Urinary bladder (tissue), 4 donors: Measurements from ENCODE around the gene GPR152. TPM values are rescaled to one million over a fixed set of nuclear protein-coding genes. Genes with fewer than 3 reads are reported as not detected.
"Not testable (repeated sequence)": the region's sequence is repeated elsewhere in the genome, so short reads cannot be mapped to it uniquely, and the experiment has no call there.

Source experiments
- DNase-seq: peaks from one replicate; pipeline ENCODE4 v3.0.0-alpha.2; 2015; ENCODE audit errors: extremely low spot score
- H3K27ac ChIP-seq: one replicate; pipeline ENCODE4 v1.5.1; 2013; ENCODE audit warnings: low read depth, mild to moderate bottlenecking, moderate library complexity
- H3K36me3 ChIP-seq: one replicate; pipeline ENCODE4 v1.6.1; 2013; ENCODE audit warnings: mild to moderate bottlenecking, moderate library complexity; ENCODE audit not compliant: insufficient read depth
- H3K4me1 ChIP-seq: one replicate; pipeline ENCODE4 v1.6.1; 2013; ENCODE audit warnings: mild to moderate bottlenecking, moderate library complexity; ENCODE audit not compliant: insufficient read depth
- H3K4me3 ChIP-seq: one replicate; pipeline ENCODE4 v1.5.1; 2013; ENCODE audit warnings: low read depth, low read length
- WGBS: extraction: QIAGEN DNeasy Blood & Tissue Kit; methylation state at CpG from one replicate; pipeline ENCODE4 v1.1.7; 2013; 5-methylcytosine and 5-hydroxymethylcytosine counted together
- polyA plus RNA-seq: library from polyadenylated mRNA; stranded (reverse); fragments of 200-250 nt; gene quantifications from one replicate; pipeline ENCODE4 v1.2.3, GENCODE V29; 2013
- small RNA-seq: library from RNA; depleted of rRNA; stranded (forward); fragments of <200 nt; gene quantifications from one replicate; pipeline ENCODE3, GENCODE V24; 2014
- total RNA-seq: library from RNA; depleted of rRNA; stranded (reverse); fragments of >200 nt; gene quantifications from one replicate; pipeline ENCODE4 v1.2.3, GENCODE V29; 2014
- donor health status: healthy with polysubstance abuse.
- donor health status: healthy.

The GPR152 gene
- total and polyA plus RNA-seq, 2 donors = not detected

DNA sequence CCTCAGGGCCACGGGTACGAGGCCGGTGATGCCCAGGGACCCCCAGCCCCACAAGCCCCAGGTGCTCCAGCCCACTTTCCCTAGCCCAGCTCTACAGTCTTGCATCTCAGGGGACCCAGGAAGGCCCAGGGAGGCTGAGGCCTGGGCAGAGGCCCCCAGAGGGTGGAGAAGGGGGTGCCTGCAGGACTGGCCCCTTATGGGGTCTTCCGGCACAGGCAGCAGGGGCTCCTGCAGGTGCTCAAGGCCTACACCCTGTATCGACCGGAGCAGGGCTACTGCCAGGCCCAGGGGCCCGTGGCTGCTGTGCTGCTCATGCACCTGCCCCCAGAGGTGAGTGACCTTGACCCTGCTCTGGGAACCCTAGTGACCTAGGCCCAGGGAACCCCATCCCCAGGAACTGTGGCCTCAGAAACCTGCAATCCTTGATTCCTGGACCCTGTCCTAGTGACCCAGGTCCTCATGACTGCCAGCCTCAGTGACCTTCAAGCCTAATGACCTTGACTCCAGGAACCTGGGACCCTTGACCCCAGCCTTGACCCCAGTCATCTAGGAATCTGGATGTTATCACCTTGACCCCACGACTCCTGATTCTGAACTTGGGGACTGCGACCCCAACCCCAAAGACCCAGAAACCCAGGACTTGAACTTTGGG lies 46.7 kb downstream of the GPR152 start:
- Histone ChIP-seq H3K4me3 (no peak overlapping the region), H3K36me3 (no peaks in the 10 kb centered on the region), H3K27ac (no peak overlapping the region), H3K4me1 (no peaks in the 10 kb centered on the region)
- DNase-seq = no peak
- WGBS = 80% methylated on average over 9 of the region's 9 CpGs

DNA sequence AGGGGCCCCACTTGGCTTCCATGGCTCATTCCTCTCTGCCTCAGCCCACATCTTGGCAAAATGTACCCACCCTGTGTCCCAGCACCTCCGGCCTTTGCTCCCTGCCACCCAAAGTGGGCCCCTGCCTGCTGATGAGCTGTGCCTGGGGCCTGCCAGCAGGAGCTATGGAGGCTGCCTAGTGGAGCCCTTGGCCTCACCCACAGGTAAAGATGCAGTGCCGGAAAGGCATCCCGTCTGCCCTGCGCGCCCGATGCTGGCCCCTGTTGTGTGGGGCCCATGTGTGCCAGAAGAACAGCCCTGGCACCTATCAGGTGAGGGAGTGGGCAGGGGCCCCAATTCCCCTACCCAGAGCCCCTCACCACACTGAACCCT lies 47.3 kb downstream of the GPR152 start:
- Histone ChIP-seq H3K27ac (no peak overlapping the region), H3K4me1 (no peaks in the 10 kb centered on the region), H3K4me3 (peak overlapping the region; percentile 6), H3K36me3 (peaks cover 2% of the 10 kb centered on the region)
- no peak for DNase-seq
- WGBS = 88% methylated on average over 6 of the region's 6 CpGs

DNA sequence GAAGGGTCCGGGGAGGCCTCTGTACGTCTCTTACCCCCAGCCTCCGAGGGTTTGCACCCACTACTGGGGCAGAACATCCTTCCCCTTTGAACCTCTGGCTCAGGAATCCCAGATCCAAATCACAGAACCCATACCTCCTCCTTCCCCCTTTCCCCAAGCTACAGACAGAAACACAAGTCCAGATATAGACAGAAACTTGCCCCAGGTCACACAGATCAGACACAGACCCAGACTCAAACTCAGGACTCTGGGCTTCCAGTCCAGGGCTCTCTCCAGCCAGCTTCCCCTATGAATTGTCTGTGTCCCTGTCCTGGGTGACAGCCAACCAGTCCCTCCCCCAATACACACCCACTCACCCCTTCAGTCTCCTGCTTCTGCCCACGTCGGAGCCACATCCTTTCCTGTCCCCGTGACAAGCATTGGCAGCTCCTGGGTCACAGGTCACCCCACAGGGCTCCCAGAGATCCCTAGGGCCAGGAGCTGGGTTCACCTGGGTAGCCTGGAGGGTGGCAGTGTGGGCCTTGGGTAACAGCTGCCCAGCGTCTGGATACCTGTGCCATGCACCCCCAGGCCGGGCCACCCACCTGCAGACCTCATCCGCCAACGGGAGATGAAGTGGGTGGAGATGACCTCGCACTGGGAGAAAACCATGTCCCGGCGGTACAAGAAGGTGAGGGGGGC lies 47.9 kb downstream of the GPR152 start:
- WGBS = 65% methylated on average over 13 of the region's 13 CpGs

DNA sequence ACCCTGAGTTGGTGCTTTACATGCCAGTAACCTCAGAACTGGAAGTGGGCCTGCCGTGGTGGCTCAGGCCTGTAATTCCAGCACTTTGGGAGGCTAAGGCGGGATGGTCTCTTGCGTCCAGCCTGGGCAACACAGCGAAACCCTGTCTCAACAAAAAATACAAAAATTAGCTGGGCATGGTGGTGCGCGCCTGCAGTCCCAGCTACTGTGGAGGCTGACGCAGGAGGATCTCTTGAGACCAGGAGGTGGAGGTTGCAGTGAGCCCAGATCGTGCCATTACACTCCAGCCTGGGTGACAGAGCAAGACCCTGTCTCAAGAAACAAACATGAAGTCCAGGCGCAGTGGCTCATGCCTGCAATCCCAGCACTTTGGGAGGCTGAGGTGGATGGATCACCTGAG lies 49.4 kb downstream of the GPR152 start:
- H3K27ac ChIP-seq, H3K4me1 ChIP-seq, DNase-seq, H3K4me3 ChIP-seq: not testable (repeated sequence)
- peaks cover 10% of the 10 kb centered on the region for H3K36me3 ChIP-seq
- 95% methylated on average over 9 of the region's 9 CpGs for WGBS

More for the DNA sequence above, 47.9 kb downstream of the GPR152 start:
- peak overlapping the region; percentile 27 for H3K4me3 ChIP-seq
- H3K4me1 ChIP-seq = no peaks in the 10 kb centered on the region
- H3K27ac ChIP-seq = no peak overlapping the region
- no peak for DNase-seq
- peaks cover 2% of the 10 kb centered on the region for H3K36me3 ChIP-seq

DNA sequence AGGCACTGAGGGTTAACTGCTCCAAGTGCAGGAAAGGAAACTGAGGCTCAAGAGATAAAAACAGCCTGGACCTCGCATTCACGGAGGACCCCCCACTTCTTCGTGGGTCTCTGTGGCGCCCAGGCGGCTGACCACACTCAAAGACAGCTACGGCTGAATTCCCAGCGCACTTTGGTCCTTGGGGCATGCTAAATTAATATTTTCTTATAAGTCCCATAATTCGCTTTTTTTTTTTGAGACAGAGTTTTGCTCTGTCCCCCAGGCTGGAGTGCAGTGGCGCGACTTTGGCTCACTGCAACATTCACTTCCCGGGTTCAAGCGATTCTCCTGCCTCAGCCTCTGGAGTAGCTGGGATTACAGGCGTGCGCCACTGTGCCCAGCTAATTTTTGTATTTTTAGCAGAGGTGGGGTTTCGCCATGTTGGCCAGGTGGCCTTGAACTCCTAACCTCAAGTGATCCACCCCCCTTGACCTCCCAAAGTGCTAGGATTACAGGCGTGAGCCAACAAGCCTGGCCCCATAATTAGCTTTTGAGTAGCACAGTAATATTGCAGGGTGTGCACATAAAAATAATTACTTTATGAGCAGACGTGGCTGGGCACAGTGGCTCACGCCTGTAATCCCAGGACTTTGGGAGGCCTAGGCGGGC lies 50.2 kb downstream of the GPR152 start:
- not testable (repeated sequence) for H3K4me1 ChIP-seq, DNase-seq
- Histone ChIP-seq H3K4me3 (peak overlapping the region; percentile 85), H3K36me3 (peaks cover 17% of the 10 kb centered on the region), H3K27ac (peak overlapping the region; percentile 31)
- 53% methylated on average over 19 of the region's 19 CpGs for WGBS

DNA sequence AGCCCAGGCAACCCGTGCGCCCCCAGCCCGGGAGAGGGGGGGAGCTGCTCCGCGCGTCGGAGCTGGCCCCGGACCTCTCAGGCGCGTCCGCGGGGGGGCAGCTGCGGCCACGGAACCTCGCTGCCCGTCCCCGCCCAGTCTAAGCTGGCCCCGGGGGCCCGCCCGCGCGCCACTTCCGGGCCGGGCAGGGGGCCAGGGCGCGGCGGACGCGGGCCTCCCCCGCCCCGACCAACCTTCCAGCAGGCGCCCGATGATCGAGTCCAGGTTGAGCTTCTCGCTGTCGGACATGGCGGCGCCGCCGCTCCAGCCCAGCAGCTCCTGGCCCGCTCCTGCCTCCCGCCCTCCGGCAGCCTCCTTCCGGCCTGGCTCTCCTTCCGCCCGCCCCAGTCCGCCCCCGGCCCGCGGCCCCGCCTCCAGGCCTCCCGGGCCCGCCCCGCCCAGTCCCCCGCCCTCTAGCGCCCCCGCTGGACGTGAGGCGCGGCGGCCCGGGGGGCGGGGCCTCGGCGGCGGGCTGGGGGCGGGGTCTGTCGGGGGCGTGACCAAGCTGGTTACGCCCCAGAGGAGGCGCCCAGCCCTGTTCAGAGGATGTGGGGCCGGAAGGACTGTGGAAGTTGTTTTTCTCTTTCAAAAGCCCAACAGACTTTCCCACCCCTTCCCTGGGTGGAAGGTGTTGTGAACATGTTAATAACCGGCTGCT lies 50.9 kb downstream of the GPR152 start, which contains the start of gene PPP1CA:
PPP1CA (minus strand) TSS at position 364 of the 697 bp plus-strand sequence; CDS start at position 288, 76 bp downstream.
- under 1% methylated on average over 73 of the region's 73 CpGs for WGBS
- Histone ChIP-seq H3K4me1 (no peaks in the 10 kb centered on the region), H3K36me3 (peaks cover 17% of the 10 kb centered on the region), H3K27ac (peak within 1 kb of the TSS; percentile 89), H3K4me3 (peak within 1 kb of the TSS; percentile 85)
- peak; percentile 79 for DNase-seq

Small RNA genes within 50 kb of the gene (small RNA-seq; reads per million reads assigned to genes)
- gene MIR6752 = not detected

Other genes starting within 250 kb of the GPR152 start
- gene GRK2, start 186.3 kb downstream of the GPR152 start, total RNA-seq = 21.1 TPM
- gene GRK2, start 186.3 kb downstream of the GPR152 start, polyA plus RNA-seq = 66.3 TPM
- 25.2 TPM for gene ANKRD13D, start 163.4 kb downstream of the GPR152 start, total RNA-seq
- gene ANKRD13D, start 163.4 kb downstream of the GPR152 start, polyA plus RNA-seq = 44.0 TPM
- gene SSH3, start 149.2 kb downstream of the GPR152 start, total RNA-seq = 23.6 TPM
- 52.7 TPM for gene SSH3, start 149.2 kb downstream of the GPR152 start, polyA plus RNA-seq
- gene POLD4, start 99.2 kb downstream of the GPR152 start, total RNA-seq = 8.8 TPM
- gene POLD4, start 99.2 kb downstream of the GPR152 start, polyA plus RNA-seq = 157 TPM
- gene CLCF1, start 79.1 kb downstream of the GPR152 start, total RNA-seq = 2.7 TPM
- gene CLCF1, start 79.1 kb downstream of the GPR152 start, polyA plus RNA-seq = 9.2 TPM
- 7.5 TPM for gene RAD9A, start 60.7 kb downstream of the GPR152 start, total RNA-seq
- 16.9 TPM for gene RAD9A, start 60.7 kb downstream of the GPR152 start, polyA plus RNA-seq
- gene PPP1CA, start 50.9 kb downstream of the GPR152 start, total RNA-seq = 70.6 TPM
- 85.9 TPM for gene PPP1CA, start 50.9 kb downstream of the GPR152 start, polyA plus RNA-seq
- gene TBC1D10C, start 48.6 kb downstream of the GPR152 start, total RNA-seq = 0.42 TPM
- 2.6 TPM for gene TBC1D10C, start 48.6 kb downstream of the GPR152 start, polyA plus RNA-seq
- gene CARNS1, start 37.1 kb downstream of the GPR152 start, total RNA-seq = 0.63 TPM
- 0.76 TPM for gene CARNS1, start 37.1 kb downstream of the GPR152 start, polyA plus RNA-seq
- gene RPS6KB2, start 24.2 kb downstream of the GPR152 start, total RNA-seq = 19.8 TPM
- 41.2 TPM for gene RPS6KB2, start 24.2 kb downstream of the GPR152 start, polyA plus RNA-seq
- gene PTPRCAP, start 15.0 kb downstream of the GPR152 start, total RNA-seq = 1.2 TPM
- 5.2 TPM for gene PTPRCAP, start 15.0 kb downstream of the GPR152 start, polyA plus RNA-seq
- gene CORO1B, start 9.3 kb downstream of the GPR152 start, total RNA-seq = 31.0 TPM
- 99.3 TPM for gene CORO1B, start 9.3 kb downstream of the GPR152 start, polyA plus RNA-seq
- gene CABP4, start 2.6 kb upstream of the GPR152 start, total RNA-seq = 0.26 TPM
- 0.96 TPM for gene CABP4, start 2.6 kb upstream of the GPR152 start, polyA plus RNA-seq
- gene TMEM134, start 16.5 kb upstream of the GPR152 start, total RNA-seq = 20.4 TPM
- 80.2 TPM for gene TMEM134, start 16.5 kb upstream of the GPR152 start, polyA plus RNA-seq
- 42.9 TPM for gene AIP, start 30.3 kb upstream of the GPR152 start, total RNA-seq
- gene AIP, start 30.3 kb upstream of the GPR152 start, polyA plus RNA-seq = 135 TPM
- 12.6 TPM for gene PITPNM1, start 52.6 kb upstream of the GPR152 start, total RNA-seq
- 18.5 TPM for gene PITPNM1, start 52.6 kb upstream of the GPR152 start, polyA plus RNA-seq
- gene CDK2AP2, start 55.4 kb upstream of the GPR152 start, total RNA-seq = 5.9 TPM
- 75.8 TPM for gene CDK2AP2, start 55.4 kb upstream of the GPR152 start, polyA plus RNA-seq
- gene CABP2, start 70.7 kb upstream of the GPR152 start, total RNA-seq = not detected
- gene CABP2, start 70.7 kb upstream of the GPR152 start, polyA plus RNA-seq = not detected
- gene GSTP1, start 131.1 kb upstream of the GPR152 start, total RNA-seq = 299 TPM
- gene GSTP1, start 131.1 kb upstream of the GPR152 start, polyA plus RNA-seq = 679 TPM
- 103 TPM for gene NDUFV1, start 154.2 kb upstream of the GPR152 start, total RNA-seq
- gene NDUFV1, start 154.2 kb upstream of the GPR152 start, polyA plus RNA-seq = 161 TPM
- 3.0 TPM for gene NUDT8, start 177.2 kb upstream of the GPR152 start, total RNA-seq
- gene NUDT8, start 177.2 kb upstream of the GPR152 start, polyA plus RNA-seq = 5.8 TPM
- not detected for gene TBX10, start 187.0 kb upstream of the GPR152 start, total RNA-seq
- gene TBX10, start 187.0 kb upstream of the GPR152 start, polyA plus RNA-seq = not detected
- not detected for gene ACY3, start 198.0 kb upstream of the GPR152 start, total RNA-seq
- not detected for gene ACY3, start 198.0 kb upstream of the GPR152 start, polyA plus RNA-seq
- gene ALDH3B2, start 221.9 kb upstream of the GPR152 start, total RNA-seq = 2.6 TPM
- 1.7 TPM for gene ALDH3B2, start 221.9 kb upstream of the GPR152 start, polyA plus RNA-seq